ENCODE data around the gene NPHP1.
A peak's percentile ranks its signal among the peaks of the same experiment; 100 is the strongest.
"Not testable (repeated sequence)": the region's sequence is repeated elsewhere in the genome, so short reads cannot be mapped to it uniquely, and the experiment has no call there.

Gene NPHP1

DNA sequence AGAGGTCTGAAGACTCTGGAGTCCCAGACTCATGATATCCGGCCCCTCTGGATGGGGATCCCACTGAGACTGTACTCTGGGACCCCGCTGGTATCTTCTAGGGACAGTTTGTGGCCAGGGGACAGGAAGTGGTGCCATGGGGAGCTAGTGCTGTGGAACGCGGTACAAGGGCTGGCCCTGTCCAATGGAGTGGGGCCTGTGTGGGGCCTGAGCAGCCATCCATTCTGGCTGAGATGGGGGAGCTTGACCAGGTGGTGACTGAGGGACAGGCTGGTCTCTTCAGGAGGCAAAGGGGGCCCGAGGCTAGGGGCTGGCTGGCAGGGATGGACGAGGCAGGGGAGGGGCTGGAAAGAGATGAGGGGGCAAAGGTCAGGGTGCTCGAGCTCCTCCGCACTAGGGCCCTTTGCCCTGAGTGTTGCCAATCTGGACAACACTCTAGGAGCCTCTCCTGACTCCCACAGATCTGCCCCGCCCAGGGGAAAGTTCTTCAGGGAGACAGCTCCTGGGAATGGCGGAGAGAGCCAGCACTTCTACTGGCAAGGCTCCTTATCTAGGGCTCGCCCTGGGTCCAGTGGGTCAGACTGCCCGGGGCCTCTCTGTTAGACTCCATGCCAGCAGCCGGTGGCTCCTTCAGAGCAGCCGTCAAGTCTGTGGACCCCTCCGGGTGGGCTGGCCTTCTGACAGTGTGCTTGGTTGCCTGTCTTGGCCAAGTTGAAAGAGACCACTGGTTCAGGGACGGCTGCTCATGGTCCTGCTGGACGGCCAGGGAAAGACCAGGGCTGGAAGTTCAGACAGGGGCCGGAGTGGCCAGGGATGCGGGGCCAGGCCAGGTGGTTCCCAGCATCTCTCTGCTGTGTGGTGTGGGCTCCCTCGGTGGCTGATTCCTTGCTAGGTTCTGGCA lies 101.5 kb downstream of the NPHP1 start:
- TF ChIP-seq, protein P1, sequence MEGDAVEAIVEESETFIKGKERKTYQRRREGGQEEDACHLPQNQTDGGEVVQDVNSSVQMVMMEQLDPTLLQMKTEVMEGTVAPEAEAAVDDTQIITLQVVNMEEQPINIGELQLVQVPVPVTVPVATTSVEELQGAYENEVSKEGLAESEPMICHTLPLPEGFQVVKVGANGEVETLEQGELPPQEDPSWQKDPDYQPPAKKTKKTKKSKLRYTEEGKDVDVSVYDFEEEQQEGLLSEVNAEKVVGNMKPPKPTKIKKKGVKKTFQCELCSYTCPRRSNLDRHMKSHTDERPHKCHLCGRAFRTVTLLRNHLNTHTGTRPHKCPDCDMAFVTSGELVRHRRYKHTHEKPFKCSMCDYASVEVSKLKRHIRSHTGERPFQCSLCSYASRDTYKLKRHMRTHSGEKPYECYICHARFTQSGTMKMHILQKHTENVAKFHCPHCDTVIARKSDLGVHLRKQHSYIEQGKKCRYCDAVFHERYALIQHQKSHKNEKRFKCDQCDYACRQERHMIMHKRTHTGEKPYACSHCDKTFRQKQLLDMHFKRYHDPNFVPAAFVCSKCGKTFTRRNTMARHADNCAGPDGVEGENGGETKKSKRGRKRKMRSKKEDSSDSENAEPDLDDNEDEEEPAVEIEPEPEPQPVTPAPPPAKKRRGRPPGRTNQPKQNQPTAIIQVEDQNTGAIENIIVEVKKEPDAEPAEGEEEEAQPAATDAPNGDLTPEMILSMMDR (IDR thresholded peaks at IDR 0.05; ENCODE audit: low read depth, low read length, missing control alignments): no peak
- no peak overlapping the region for H3K4me3 ChIP-seq (ENCODE audit: low read depth, low read length)
- no peak for DNase-seq (ENCODE audit: low read depth)
- in situ Hi-C loops (cut with HindIII; ENCODE audit: low sequenced_read_pairs): no loop called here

DNA sequence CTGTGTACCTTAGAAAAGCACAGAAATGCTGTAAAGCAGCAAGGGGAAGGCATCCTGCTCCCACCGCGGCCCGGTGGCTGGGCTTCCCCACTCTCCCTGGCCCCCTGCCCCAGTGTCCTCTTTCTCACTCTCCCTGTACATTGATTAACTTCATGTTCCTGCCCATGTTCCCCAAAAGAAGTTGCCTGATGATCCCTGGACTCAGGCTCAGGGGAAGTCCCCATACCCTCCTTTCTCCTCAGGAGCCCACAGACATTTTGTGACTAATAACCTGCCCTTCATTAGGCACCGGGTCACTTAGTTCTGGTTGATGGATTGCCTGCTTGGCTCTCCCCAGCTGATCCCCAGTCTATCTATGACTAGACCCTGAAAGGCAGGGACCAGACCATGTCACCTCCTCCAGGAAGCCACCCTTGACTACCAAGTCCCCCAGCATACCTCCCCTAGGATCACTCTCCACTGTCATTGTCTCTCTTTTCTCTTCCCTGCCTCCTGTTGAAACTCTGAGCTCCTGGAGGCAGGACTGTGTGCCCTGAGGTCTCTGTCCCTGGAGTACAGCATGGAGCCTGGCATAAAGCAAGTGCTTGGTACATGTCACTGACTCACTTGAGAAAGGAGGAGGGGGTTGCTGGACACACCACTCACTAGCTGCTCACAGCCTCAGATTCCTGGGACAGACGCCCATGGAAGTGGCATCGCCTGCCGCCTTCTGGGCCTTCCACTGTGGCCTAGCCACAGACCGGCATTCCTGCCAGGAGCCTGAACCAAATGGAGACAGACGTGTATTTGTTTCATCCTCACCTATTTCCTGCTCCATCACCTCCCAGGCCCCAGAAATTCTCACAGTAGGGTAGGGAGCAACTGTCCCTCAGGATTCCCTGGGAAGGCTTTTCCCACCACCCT lies 102.7 kb downstream of the NPHP1 start:
- TF ChIP-seq, protein P1 (IDR thresholded peaks at IDR 0.05; ENCODE audit: low read depth, low read length, missing control alignments): no peak
- H3K4me3 ChIP-seq (ENCODE audit: low read depth, low read length): no peak overlapping the region
- in situ Hi-C loops (cut with HindIII; ENCODE audit: low sequenced_read_pairs): no loop called here
- DNase-seq (ENCODE audit: low read depth): peak; percentile 15

DNA sequence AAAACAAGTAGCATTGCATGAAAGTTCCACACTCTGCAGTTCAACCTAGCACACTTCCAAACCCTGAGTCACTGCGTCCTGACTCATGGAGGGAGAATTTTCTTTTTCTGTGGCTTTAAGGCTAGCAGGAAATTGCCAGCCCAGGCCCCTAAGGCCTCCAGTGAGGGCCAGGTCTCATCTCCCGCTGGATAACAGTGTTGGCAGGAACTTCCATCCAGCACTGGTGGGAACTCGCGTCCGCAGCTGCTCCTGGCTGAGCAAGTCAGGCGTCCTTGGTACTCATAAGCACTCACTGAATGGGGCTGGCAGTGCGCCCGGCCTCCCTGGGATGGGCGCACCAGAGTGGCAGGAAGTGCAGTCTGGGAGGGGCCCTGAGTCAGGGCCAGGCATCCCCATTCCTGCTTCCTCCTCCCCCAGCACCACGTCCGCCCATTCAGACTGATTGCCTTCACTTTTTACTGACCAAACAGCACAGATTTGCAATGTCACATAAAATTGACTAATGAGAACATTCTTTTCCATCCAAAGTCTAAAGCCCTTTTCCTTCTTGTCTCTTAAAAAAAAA lies 103.5 kb downstream of the NPHP1 start:
- no peak overlapping the region for H3K4me3 ChIP-seq (ENCODE audit: low read depth, low read length)
- DNase-seq (ENCODE audit: low read depth): peak; percentile 99
- in situ Hi-C loops (cut with HindIII; ENCODE audit: low sequenced_read_pairs): no loop called here
- TF ChIP-seq, protein P1 (IDR thresholded peaks at IDR 0.05; ENCODE audit: low read depth, low read length, missing control alignments): no peak

DNA sequence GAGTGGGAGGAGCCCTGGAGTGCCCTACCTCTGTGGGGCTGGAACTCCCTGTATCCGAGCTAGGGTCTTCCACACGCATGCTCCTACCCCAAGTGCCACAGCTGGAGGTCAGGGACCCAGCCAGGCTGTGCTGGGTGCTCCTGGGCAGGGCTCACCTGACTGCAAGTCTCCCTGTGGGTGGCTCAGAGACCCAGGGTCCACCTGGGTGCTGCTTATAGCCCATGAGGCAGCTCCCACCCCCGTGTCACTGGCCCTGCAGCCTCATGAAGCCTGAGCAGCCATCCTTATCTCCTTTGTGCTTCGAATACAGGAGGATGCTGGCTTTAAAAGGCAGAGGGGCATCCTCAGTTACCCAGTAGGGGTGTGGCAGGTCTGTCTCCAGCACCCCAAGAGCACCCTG lies 103.9 kb downstream of the NPHP1 start:
- in situ Hi-C loops (cut with HindIII; ENCODE audit: low sequenced_read_pairs); DNase-seq (ENCODE audit: low read depth); H3K4me3 ChIP-seq (ENCODE audit: low read depth, low read length): not testable (repeated sequence)

DNA sequence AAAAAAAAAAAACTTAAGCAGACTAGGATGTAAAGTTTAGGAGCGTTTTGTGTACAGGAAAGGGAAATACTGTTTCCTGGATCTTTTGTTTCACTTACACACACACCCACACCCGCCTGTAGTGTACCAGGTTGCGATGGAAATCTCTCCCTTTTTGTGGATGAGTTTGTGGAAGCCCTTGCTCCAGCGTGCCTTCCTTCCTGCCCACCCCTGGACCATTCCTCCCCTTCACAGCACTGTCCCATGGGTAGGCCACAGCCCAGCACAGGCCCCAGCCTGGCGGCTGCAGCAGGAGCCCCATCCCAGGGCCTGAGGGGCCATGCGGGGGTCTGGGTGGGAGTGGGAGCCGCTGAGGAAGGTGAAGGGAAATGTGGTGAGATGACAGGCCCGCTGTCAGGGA lies 104.3 kb downstream of the NPHP1 start:
- in situ Hi-C loops (cut with HindIII; ENCODE audit: low sequenced_read_pairs): no loop called here
- no peak overlapping the region for H3K4me3 ChIP-seq (ENCODE audit: low read depth, low read length)
- TF ChIP-seq, protein P1 (IDR thresholded peaks at IDR 0.05; ENCODE audit: low read depth, low read length, missing control alignments): no peak
- no peak for DNase-seq (ENCODE audit: low read depth)

DNA sequence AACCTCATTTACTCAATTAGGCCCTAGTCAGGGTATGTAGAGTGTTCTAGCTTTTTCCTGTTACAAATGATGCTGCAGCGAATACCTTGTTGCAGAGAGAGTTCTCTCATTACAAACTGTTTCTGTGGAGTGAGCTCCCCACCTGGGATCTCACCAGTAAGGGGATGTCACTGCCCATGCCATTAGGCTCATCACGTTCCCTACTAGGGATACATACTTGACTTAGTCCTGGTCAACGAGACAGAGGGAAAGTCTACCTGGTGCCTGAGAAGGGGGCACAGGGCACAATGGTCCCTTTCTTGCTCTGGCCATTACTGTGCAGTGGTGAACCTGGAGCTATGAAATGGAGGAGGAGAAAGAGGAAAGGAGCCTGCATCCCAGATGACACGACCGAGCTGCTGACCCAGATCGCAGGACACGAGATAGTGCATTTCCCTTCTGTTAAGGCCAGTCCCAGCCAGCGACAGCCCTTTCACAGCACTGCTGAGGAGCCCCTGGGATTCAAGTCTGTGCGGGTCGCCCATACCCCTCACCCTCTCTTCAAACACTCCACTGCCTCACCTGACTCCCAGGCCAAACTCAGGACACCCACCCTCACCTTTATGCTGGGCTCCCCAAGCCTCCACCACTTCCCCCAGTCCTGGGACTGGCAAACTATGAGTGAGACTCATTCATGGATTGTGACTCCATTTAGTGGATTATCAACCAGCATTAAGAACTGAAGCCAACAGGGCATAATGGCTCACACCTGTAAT lies 105.2 kb downstream of the NPHP1 start:
- no peak overlapping the region for H3K4me3 ChIP-seq (ENCODE audit: low read depth, low read length)
- no peak for DNase-seq (ENCODE audit: low read depth)
- in situ Hi-C loops (cut with HindIII; ENCODE audit: low sequenced_read_pairs): no loop called here
- TF ChIP-seq, protein P1 (IDR thresholded peaks at IDR 0.05; ENCODE audit: low read depth, low read length, missing control alignments): no peak
